LNCaP clone FGC (cell line): Measurements from ENCODE around the gene SOBP.

Experiments
- DNase-seq: peaks from one replicate; pipeline ENCODE4 v3.0.0-alpha.2; 2011; ENCODE audit warnings: low read depth
- H3K4me3 ChIP-seq: 2 replicates; pipeline ENCODE4 v1.5.1; 2011; ENCODE audit warnings: mild to moderate bottlenecking, low read depth, low read length, control low read depth
- TF ChIP-seq, protein P1 (sequence below): IDR thresholded peaks from 2 replicates; pipeline ENCODE4 v1.5.1; 2012; ENCODE audit warnings: mild to moderate bottlenecking; ENCODE audit not compliant: control insufficient read depth, insufficient read depth; ENCODE audit errors: extremely low read depth

The SOBP gene

GRCh38 chr6:107633680-107634323 is 143.9 kb downstream of the SOBP start:
- TF ChIP-seq, protein P1, sequence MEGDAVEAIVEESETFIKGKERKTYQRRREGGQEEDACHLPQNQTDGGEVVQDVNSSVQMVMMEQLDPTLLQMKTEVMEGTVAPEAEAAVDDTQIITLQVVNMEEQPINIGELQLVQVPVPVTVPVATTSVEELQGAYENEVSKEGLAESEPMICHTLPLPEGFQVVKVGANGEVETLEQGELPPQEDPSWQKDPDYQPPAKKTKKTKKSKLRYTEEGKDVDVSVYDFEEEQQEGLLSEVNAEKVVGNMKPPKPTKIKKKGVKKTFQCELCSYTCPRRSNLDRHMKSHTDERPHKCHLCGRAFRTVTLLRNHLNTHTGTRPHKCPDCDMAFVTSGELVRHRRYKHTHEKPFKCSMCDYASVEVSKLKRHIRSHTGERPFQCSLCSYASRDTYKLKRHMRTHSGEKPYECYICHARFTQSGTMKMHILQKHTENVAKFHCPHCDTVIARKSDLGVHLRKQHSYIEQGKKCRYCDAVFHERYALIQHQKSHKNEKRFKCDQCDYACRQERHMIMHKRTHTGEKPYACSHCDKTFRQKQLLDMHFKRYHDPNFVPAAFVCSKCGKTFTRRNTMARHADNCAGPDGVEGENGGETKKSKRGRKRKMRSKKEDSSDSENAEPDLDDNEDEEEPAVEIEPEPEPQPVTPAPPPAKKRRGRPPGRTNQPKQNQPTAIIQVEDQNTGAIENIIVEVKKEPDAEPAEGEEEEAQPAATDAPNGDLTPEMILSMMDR, result no peak
- no peak overlapping the region for H3K4me3 ChIP-seq
- no peak for DNase-seq

- DNase-seq, result no peak
- H3K4me3 ChIP-seq, result no peak overlapping the region
- TF ChIP-seq, protein P1, result no peak
Observed at GRCh38 chr6:107634324-107635056, 144.6 kb downstream of the SOBP start.

- no peak overlapping the region for H3K4me3 ChIP-seq
- no peak for DNase-seq
- TF ChIP-seq, protein P1, result no peak
Observed at GRCh38 chr6:107635057-107635515, 145.2 kb downstream of the SOBP start.

GRCh38 chr6:107636486-107636885 is 146.6 kb downstream of the SOBP start:
- DNase-seq, result no peak
- no peak overlapping the region for H3K4me3 ChIP-seq
- TF ChIP-seq, protein P1, result no peak

- H3K4me3 ChIP-seq, result no peak overlapping the region
- TF ChIP-seq, protein P1, result no peak
- no peak for DNase-seq
Observed at GRCh38 chr6:107637316-107638315, 147.7 kb downstream of the SOBP start.

DNA sequence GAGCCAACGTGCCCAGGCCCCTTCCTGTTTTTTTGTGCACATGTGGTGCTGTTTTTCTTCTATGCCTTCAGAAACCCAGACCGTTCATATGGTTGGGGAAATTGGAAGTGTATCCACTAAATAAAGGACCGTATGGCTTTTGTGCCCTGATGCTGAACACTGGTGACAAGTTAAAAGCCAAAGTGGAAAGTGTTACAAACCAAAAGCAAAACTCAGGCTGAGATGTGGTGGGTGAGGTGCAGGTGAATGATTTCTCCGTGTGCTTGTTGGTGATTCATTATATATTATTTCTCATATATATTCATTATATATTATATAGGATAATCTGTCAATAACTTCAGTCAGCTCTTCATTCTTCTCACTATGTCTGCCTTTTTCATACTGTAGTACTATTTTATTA is 148.6 kb downstream of the SOBP start:
- TF ChIP-seq, protein P1, result no peak
- no peak for DNase-seq
- no peak overlapping the region for H3K4me3 ChIP-seq
